Measurements from ENCODE around the gene ANKFY1. TPM values are rescaled to one million over a fixed set of nuclear protein-coding genes. Genes with fewer than 3 reads are reported as not detected.
A peak's percentile ranks its signal among the peaks of the same experiment; 100 is the strongest.

Gene ANKFY1
- total RNA-seq, 1 donor from 2014 or later: 80.5 TPM

GRCh38 chr17:4293572-4293971, 29.8 kb upstream of the ANKFY1 start:
- Mint-ChIP-seq H3K9me3 (ENCODE audit: unreplicated experiment) (no peaks in the 10 kb centered on the region), H3K4me3 (ENCODE audit: unreplicated experiment) (no peak overlapping the region), H3K4me1 (ENCODE audit: low read depth, unreplicated experiment) (peaks cover 5% of the 10 kb centered on the region), H3K36me3 (ENCODE audit: unreplicated experiment) (no peaks in the 10 kb centered on the region), H3K27me3 (ENCODE audit: unreplicated experiment) (peaks cover under 1% of the 10 kb centered on the region), H3K27ac (ENCODE audit: unreplicated experiment) (no peak overlapping the region)
- no peak for DNase-seq
- no peak for TF ChIP-seq CTCF (IDR thresholded peaks at IDR 0.05; ENCODE audit: partially characterized antibody, unreplicated experiment)

- H3K9me3 Mint-ChIP-seq (ENCODE audit: unreplicated experiment): peaks cover 2% of the 10 kb centered on the region
- no peaks in the 10 kb centered on the region for H3K36me3 Mint-ChIP-seq (ENCODE audit: unreplicated experiment)
- H3K27me3 Mint-ChIP-seq (ENCODE audit: unreplicated experiment): peaks cover 2% of the 10 kb centered on the region
- no peak overlapping the region for H3K27ac Mint-ChIP-seq (ENCODE audit: unreplicated experiment)
- no peak overlapping the region for H3K4me3 Mint-ChIP-seq (ENCODE audit: unreplicated experiment)
- no peak for TF ChIP-seq CTCF (IDR thresholded peaks at IDR 0.05; ENCODE audit: partially characterized antibody, unreplicated experiment)
- no peaks in the 10 kb centered on the region for H3K4me1 Mint-ChIP-seq (ENCODE audit: low read depth, unreplicated experiment)
- DNase-seq: no peak
These were observed 23.9 kb upstream of the ANKFY1 start for GRCh38 chr17:4287710-4288109.

- no peak overlapping the region for H3K27ac Mint-ChIP-seq (ENCODE audit: unreplicated experiment)
- peaks cover 3% of the 10 kb centered on the region for H3K9me3 Mint-ChIP-seq (ENCODE audit: unreplicated experiment)
- peaks cover 2% of the 10 kb centered on the region for H3K27me3 Mint-ChIP-seq (ENCODE audit: unreplicated experiment)
- no peaks in the 10 kb centered on the region for H3K4me1 Mint-ChIP-seq (ENCODE audit: low read depth, unreplicated experiment)
- H3K36me3 Mint-ChIP-seq (ENCODE audit: unreplicated experiment): no peaks in the 10 kb centered on the region
- TF ChIP-seq CTCF (IDR thresholded peaks at IDR 0.05; ENCODE audit: partially characterized antibody, unreplicated experiment): no peak
- DNase-seq: no peak
- H3K4me3 Mint-ChIP-seq (ENCODE audit: unreplicated experiment): no peak overlapping the region
These were observed 12.7 kb upstream of the ANKFY1 start for GRCh38 chr17:4276514-4276913.

GRCh38 chr17:4272972-4273368, 9.2 kb upstream of the ANKFY1 start:
- DNase-seq: no peak
- Mint-ChIP-seq H3K27me3 (ENCODE audit: unreplicated experiment) (peaks cover 2% of the 10 kb centered on the region), H3K36me3 (ENCODE audit: unreplicated experiment) (peaks cover 3% of the 10 kb centered on the region), H3K27ac (ENCODE audit: unreplicated experiment) (peak overlapping the region; percentile 73), H3K4me1 (ENCODE audit: low read depth, unreplicated experiment) (no peaks in the 10 kb centered on the region), H3K9me3 (ENCODE audit: unreplicated experiment) (peaks cover 3% of the 10 kb centered on the region), H3K4me3 (ENCODE audit: unreplicated experiment) (no peak overlapping the region)
- TF ChIP-seq CTCF (IDR thresholded peaks at IDR 0.05; ENCODE audit: partially characterized antibody, unreplicated experiment): no peak

DNA sequence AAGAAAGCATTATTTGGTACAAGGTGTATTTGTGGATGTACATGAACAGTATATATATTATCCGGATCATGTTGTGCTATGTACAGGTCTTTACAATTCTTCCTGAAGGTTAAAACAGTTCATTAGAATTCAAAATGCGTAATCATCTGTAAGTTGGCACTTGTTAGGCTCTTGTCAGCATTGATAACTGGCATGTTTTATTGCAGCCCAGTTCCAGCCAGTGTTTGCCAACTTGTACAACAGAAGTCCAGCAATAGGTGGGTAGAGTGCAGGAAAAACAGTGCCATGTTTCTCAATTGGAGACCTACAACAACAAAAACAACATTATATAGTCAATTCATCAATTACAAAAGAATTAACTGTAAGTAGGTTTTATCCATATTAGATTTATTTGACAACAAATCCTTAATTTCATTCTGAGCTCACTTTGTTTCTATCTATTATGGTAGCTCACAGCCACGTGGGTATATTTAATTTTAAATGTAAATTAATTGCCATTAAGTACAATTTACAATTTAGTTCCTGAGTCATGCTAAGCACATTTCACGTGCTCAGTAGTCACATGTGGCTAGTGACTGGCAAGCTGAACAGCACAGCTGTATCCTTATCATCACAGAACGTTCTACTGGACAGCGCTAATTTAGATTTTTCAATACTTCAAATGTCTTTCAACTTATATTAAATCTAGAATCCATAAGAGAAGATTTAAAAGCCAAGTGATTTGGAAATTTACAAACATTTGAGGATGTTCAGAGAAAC, 8.6 kb upstream of the ANKFY1 start:
- Mint-ChIP-seq H3K27ac (ENCODE audit: unreplicated experiment) (no peak overlapping the region), H3K4me3 (ENCODE audit: unreplicated experiment) (no peak overlapping the region), H3K36me3 (ENCODE audit: unreplicated experiment) (peaks cover 3% of the 10 kb centered on the region), H3K27me3 (ENCODE audit: unreplicated experiment) (peaks cover 2% of the 10 kb centered on the region), H3K9me3 (ENCODE audit: unreplicated experiment) (peaks cover 3% of the 10 kb centered on the region), H3K4me1 (ENCODE audit: low read depth, unreplicated experiment) (no peaks in the 10 kb centered on the region)
- no peak for TF ChIP-seq CTCF (IDR thresholded peaks at IDR 0.05; ENCODE audit: partially characterized antibody, unreplicated experiment)
- DNase-seq: no peak

Measured in glutamatergic neuron (in vitro differentiated cells).